Spleen (tissue), 11 donors: ENCODE data around the gene PRKX. TPM values are rescaled to one million over a fixed set of nuclear protein-coding genes. Genes with fewer than 3 reads are reported as not detected.
"Not testable (repeated sequence)": the region's sequence is repeated elsewhere in the genome, so short reads cannot be mapped to it uniquely, and the experiment has no call there.

Source experiments
- DNase-seq: peaks from one replicate; pipeline ENCODE4 v3.0.0-alpha.2; 2020
- H3K27ac ChIP-seq, 8 donors: fragments of 200-600 bp; sonication (generic) in 7 of 8; 1 replicate in 4 of 8; 2 replicates in 4 of 8; pipeline versions ENCODE4 v1.5.0 to v1.8.0; 2016 to 2021; ENCODE audit warnings: inconsistent platforms in 4 of 8, mild to moderate bottlenecking in 4 of 8, moderate library complexity in 1 of 8
- H3K27me3 ChIP-seq, 7 donors: fragments of 200-600 bp; sonication (generic) in 6 of 7; replicated peaks in 1 of 7; 1 replicate in 4 of 7; 2 replicates in 3 of 7; pipeline versions ENCODE4 v1.5.0 to v1.8.0; 2016 to 2021; ENCODE audit warnings: inconsistent platforms in 3 of 7, mild to moderate bottlenecking in 1 of 7
- H3K36me3 ChIP-seq, 6 donors: fragments of 200-600 bp; sonication (generic) in 5 of 6; 1 replicate in 4 of 6; 2 replicates in 2 of 6; pipeline versions ENCODE4 v1.5.0 to v1.8.0; 2016 to 2021; ENCODE audit warnings: inconsistent platforms in 2 of 6
- H3K4me1 ChIP-seq, 6 donors: fragments of 200-600 bp; sonication (generic) in 5 of 6; 1 replicate in 3 of 6; 2 replicates in 3 of 6; pipeline versions ENCODE4 v1.5.0 to v1.8.0; 2016 to 2021; ENCODE audit warnings: inconsistent platforms in 3 of 6
- H3K4me3 ChIP-seq, 8 donors: fragments of 200-600 bp; sonication (generic) in 7 of 8; 1 replicate in 4 of 8; 2 replicates in 4 of 8; pipeline versions ENCODE4 v1.5.0 to v1.8.0; 2016 to 2021; ENCODE audit warnings: inconsistent platforms in 4 of 8, mild to moderate bottlenecking in 4 of 8, moderate library complexity in 2 of 8
- H3K9me3 ChIP-seq, 8 donors: fragments of 200-600 bp; sonication (generic) in 7 of 8; 1 replicate in 4 of 8; 2 replicates in 4 of 8; pipeline versions ENCODE4 v1.5.0 to v1.8.0; 2016 to 2021; ENCODE audit warnings: inconsistent platforms in 4 of 8
- CTCF ChIP-seq, 11 experiments: fragments of 200-600 bp in 7 of 11; fragments of 450-650 bp in 4 of 11; sonication (generic) in 4 of 11; IDR thresholded peaks in 8 of 11; conservative IDR thresholded peaks in 3 of 11; 1 replicate in 7 of 11; 2 replicates in 4 of 11; pipeline versions ENCODE4 v1.4.0 to v1.8.0; 2016 to 2021; ENCODE audit warnings: antibody characterized with exemption in 11 of 11, inconsistent platforms in 4 of 11, mild to moderate bottlenecking in 1 of 11
- POLR2A ChIP-seq, 3 donors: fragments of 450-650 bp; IDR thresholded peaks; one replicate each; pipeline ENCODE4 v1.5.1; 2017; ENCODE audit warnings: antibody characterized with exemption in 3 of 3, mild to moderate bottlenecking in 1 of 3
- POLR2AphosphoS5 ChIP-seq, 3 donors: sonication (generic); formaldehyde crosslinking; IDR thresholded peaks; one replicate each; pipeline ENCODE4 v1.5.1; 2017; ENCODE audit warnings: antibody characterized with exemption in 3 of 3
- WGBS, 5 donors: extraction: QIAGEN DNeasy Blood & Tissue Kit in 3 of 5; methylation state at CpG; one replicate each; pipeline versions ENCODE4 v1.1.5 to v1.1.7; 2013 to 2018; 5-methylcytosine and 5-hydroxymethylcytosine counted together
- intact Hi-C: fragments of 100-400 bp; cut with DNase I; formaldehyde crosslinking; loops from one replicate; pipeline ENCODE4 v1.15.0; 2023; ENCODE audit warnings: low total_unique reads
- polyA plus RNA-seq, 3 donors: library from polyadenylated mRNA; stranded (reverse); fragments of 200-250 nt; gene quantifications; one replicate each; pipeline ENCODE4 v1.2.1, GENCODE V29; 2013
- small RNA-seq, 4 donors: library from RNA; depleted of rRNA; stranded (forward); fragments of <200 nt; gene quantifications; one replicate each; pipeline ENCODE3, GENCODE V24; 2016
- total RNA-seq, 7 donors: library from RNA; depleted of rRNA in 3 of 7; stranded (reverse); fragments of >200 nt in 3 of 7; fragmentation: NEBNext Ultra II Directional in 4 of 7; extraction: Animal tissue kit (Norgen Biotek cat#: 25700) in 4 of 7; gene quantifications; one replicate each; pipeline versions ENCODE4 v1.1.0 to v1.2.1, GENCODE V29; 2016 to 2021
- donor health status: healthy with polysubstance abuse.
- donor health status: DM: no; HTN: no; CAD: no; lungs with moderate emphysema.
- donor health status: DM: no; HTN: no; CAD: no.
- donor health status: Bipolar disorder and iron deficiency.
- donor health status: healthy.
- donor health status: DM: no; HTN: no; CAD: no.
- donor health status: DM: yes; HTN: yes; CAD: no.

PRKX gene
- total and polyA plus RNA-seq, 10 donors: 5.4 to 55.0 (median 35.0) TPM

GRCh38 chrX:3576886-3577501 is 136.5 kb downstream of the PRKX start:
- Histone ChIP-seq H3K4me3 (no peak overlapping the region), H3K9me3 (no peaks in the 10 kb centered on the region), H3K27me3 (no peaks in the 10 kb centered on the region), H3K36me3 (no peaks in the 10 kb centered on the region), H3K4me1 (no peaks in the 10 kb centered on the region), H3K27ac (no peak overlapping the region)
- intact Hi-C loops: no loop called here
- DNase-seq: no peak
- TF ChIP-seq POLR2AphosphoS5 (IDR thresholded peaks at IDR 0.05) (no peak), CTCF (IDR thresholded peaks at IDR 0.05 in 8 of 11, conservative IDR thresholded peaks at IDR 0.05 in 3 of 11) (no peak), POLR2A (IDR thresholded peaks at IDR 0.05) (no peak)
- WGBS, 5 donors: 61 to 81% (median 68%) methylated on average over 11 of the region's 11 CpGs

GRCh38 chrX:3567686-3568085 is 145.8 kb downstream of the PRKX start:
- Histone ChIP-seq H3K4me3 (no peak overlapping the region), H3K9me3 (peaks cover 0 to 4% (median 0%) of the 10 kb centered on the region in 8 donors), H3K27ac (no peak overlapping the region), H3K27me3 (no peaks in the 10 kb centered on the region), H3K36me3 (no peaks in the 10 kb centered on the region), H3K4me1 (no peaks in the 10 kb centered on the region)
- intact Hi-C loops: no loop called here
- no peak for DNase-seq
- TF ChIP-seq POLR2AphosphoS5 (IDR thresholded peaks at IDR 0.05) (no peak), POLR2A (IDR thresholded peaks at IDR 0.05) (no peak), CTCF (IDR thresholded peaks at IDR 0.05 in 8 of 11, conservative IDR thresholded peaks at IDR 0.05 in 3 of 11) (no peak)
- WGBS, 5 donors: 68 to 82% (median 74%) methylated on average over 3 of the region's 3 CpGs

GRCh38 chrX:3563451-3563850 is 150.0 kb downstream of the PRKX start:
- H3K9me3 ChIP-seq: peaks cover 0 to 4% (median 0%) of the 10 kb centered on the region in 8 donors
- TF ChIP-seq POLR2A (IDR thresholded peaks at IDR 0.05): no peak
- TF ChIP-seq POLR2AphosphoS5 (IDR thresholded peaks at IDR 0.05): no peak
- TF ChIP-seq CTCF (IDR thresholded peaks at IDR 0.05 in 8 of 11, conservative IDR thresholded peaks at IDR 0.05 in 3 of 11): no peak
- H3K4me3 ChIP-seq: no peak overlapping the region
- no peaks in the 10 kb centered on the region for H3K36me3 ChIP-seq
- DNase-seq: no peak
- no peaks in the 10 kb centered on the region for H3K4me1 ChIP-seq
- no peaks in the 10 kb centered on the region for H3K27me3 ChIP-seq
- 88 to 95% (median 93%) methylated on average over 4 of the region's 4 CpGs for WGBS, 5 donors
- intact Hi-C loops: no loop called here
- H3K27ac ChIP-seq: no peak overlapping the region

GRCh38 chrX:3560010-3560409 is 153.4 kb downstream of the PRKX start:
- H3K36me3 ChIP-seq, H3K27ac ChIP-seq, DNase-seq, intact Hi-C loops, H3K4me3 ChIP-seq, H3K27me3 ChIP-seq, H3K9me3 ChIP-seq, H3K4me1 ChIP-seq: not testable (repeated sequence)
- WGBS, 5 donors: 86 to 98% (median 95%) methylated on average over 1 to 6 of the region's 7 CpGs

Small RNA genes within 50 kb of the gene (small RNA-seq; reads per million reads assigned to genes)
- gene RF00019 (0 reads per million in 4 donors), gene RNU6-114P (0 reads per million in 4 donors)
